GM19467 (cell line): Measurements from ENCODE around the gene CMAS.

Experiments
- ATAC-seq: cut with Tn5 transposase; IDR thresholded peaks from one replicate; pipeline ENCODE4 v1.9.1; 2021; ENCODE audit warnings: mild to moderate bottlenecking, moderate library complexity; ENCODE audit not compliant: unreplicated experiment

Gene CMAS

GRCh38 chr12:22105542-22105941 is 59.5 kb downstream of the CMAS start:
- no peak for ATAC-seq

DNA sequence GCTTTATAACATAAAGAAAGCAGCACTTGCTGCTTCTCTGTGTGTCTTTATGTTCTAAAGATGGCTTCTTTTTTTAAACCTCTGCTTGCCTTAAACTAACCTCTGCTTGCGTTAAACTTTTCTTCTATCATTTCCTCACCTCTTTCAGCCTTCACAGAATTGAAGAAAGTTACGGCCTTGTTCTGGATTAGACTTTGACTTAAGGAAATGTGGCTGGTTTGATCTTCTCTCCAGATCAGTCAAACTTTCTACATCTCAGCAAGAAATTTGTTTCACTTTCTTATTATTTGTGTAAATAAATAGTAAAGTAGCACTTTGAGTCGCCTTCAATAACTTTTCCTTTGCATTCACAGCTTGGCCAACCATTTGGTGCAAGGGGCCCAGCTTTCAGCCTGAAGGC is 64.2 kb downstream of the CMAS start:
- no peak for ATAC-seq
